PC-3 (cell line): ENCODE data around the gene GPRIN1. TPM values are rescaled to one million over a fixed set of nuclear protein-coding genes. Genes with fewer than 3 reads are reported as not detected.
A peak's percentile ranks its signal among the peaks of the same experiment; 100 is the strongest.

Experiments used
- ATAC-seq: fragments of 200-7000 bp; cut with Tn5 transposase; 2 replicates; pipeline ENCODE4 v1.9.1; 2020; ENCODE audit warnings: mild to moderate bottlenecking, moderate library complexity
- BruUV-seq: library from RNA; stranded (reverse); fragments of 400-500 nt; replicated peaks from 2 replicates; lab custom pipeline; 2021; lab: Mats Ljungman, UMichigan
- CTCF ChIA-PET: fragments of 300-600 bp; sonication (Branson Sonifier 250); formaldehyde crosslinking; loops from one replicate; lab custom pipeline; 2022; ENCODE audit warnings: antibody characterized with exemption; lab: Charles Lee
- POLR2A ChIA-PET: fragments of 300-600 bp; sonication (Branson Sonifier 250); formaldehyde crosslinking; loops from one replicate; lab custom pipeline; 2022; ENCODE audit warnings: antibody characterized with exemption; ENCODE audit not compliant: unreplicated experiment; lab: Charles Lee
- DNase-seq: peaks from one replicate; pipeline ENCODE4 v3.0.0-alpha.2; 2015
- H2AFZ ChIP-seq: fragments of 300-600 bp; sonication (generic); 2 replicates; pipeline ENCODE4 v1.6.0; 2016; ENCODE audit warnings: antibody characterized with exemption, low read length
- H3F3A ChIP-seq: fragments of 300-600 bp; sonication (generic); one replicate; pipeline ENCODE4 v1.6.0; 2017; ENCODE audit warnings: antibody characterized with exemption, low read length, control low read depth, mild to moderate bottlenecking; ENCODE audit not compliant: unreplicated experiment
- H3K27ac ChIP-seq: fragments of 300-600 bp; sonication (generic); 2 replicates; pipeline ENCODE4 v1.5.1; 2016; ENCODE audit warnings: mild to moderate bottlenecking, low read length
- H3K27me3 ChIP-seq: fragments of 300-600 bp; sonication (generic); 2 replicates; pipeline ENCODE4 v1.6.1; 2016; ENCODE audit warnings: low read length, mixed read lengths
- H3K36me3 ChIP-seq: fragments of 300-600 bp; sonication (generic); 2 replicates; pipeline ENCODE4 v1.6.1; 2016; ENCODE audit warnings: low read depth, mixed run types, low read length, mixed read lengths
- H3K4me1 ChIP-seq: fragments of 300-600 bp; sonication (generic); 2 replicates; pipeline ENCODE4 v1.5.1; 2016; ENCODE audit warnings: low read length; ENCODE audit not compliant: insufficient read depth
- H3K4me2 ChIP-seq: fragments of 300-600 bp; sonication (generic); 2 replicates; pipeline ENCODE4 v1.6.0; 2016; ENCODE audit warnings: low read length
- H3K4me3 ChIP-seq: fragments of 300-600 bp; sonication (generic); 2 replicates; pipeline ENCODE4 v1.5.1; 2016; ENCODE audit warnings: mild to moderate bottlenecking, low read length, mixed read lengths
- H3K79me2 ChIP-seq: fragments of 300-600 bp; sonication (generic); 2 replicates; pipeline ENCODE4 v1.6.1; 2017; ENCODE audit warnings: low read length, mixed read lengths
- H3K9ac ChIP-seq: fragments of 300-600 bp; sonication (generic); 2 replicates; pipeline ENCODE4 v1.6.0; 2016; ENCODE audit warnings: mild to moderate bottlenecking, low read length
- H3K9me2 ChIP-seq: fragments of 300-600 bp; sonication (generic); replicated peaks from 2 replicates; pipeline ENCODE4 v1.6.1; 2016; ENCODE audit warnings: mixed run types, low read length, mixed read lengths
- H3K9me3 ChIP-seq: fragments of 300-600 bp; sonication (generic); 2 replicates; pipeline ENCODE4 v1.6.1; 2016; ENCODE audit warnings: low read length, mixed read lengths
- H4K20me1 ChIP-seq: fragments of 300-600 bp; sonication (generic); 2 replicates; pipeline ENCODE4 v1.6.1; 2016; ENCODE audit warnings: low read length, mixed read lengths
- CTCF ChIP-seq: fragments of 300-600 bp; sonication (generic); conservative IDR thresholded peaks from 2 replicates; pipeline ENCODE4 v1.5.1; 2017; ENCODE audit warnings: antibody characterized with exemption, low read depth, mild to moderate bottlenecking, low read length
- EZH2 ChIP-seq: fragments of 300-600 bp; sonication (generic); IDR thresholded peaks from one replicate; pipeline ENCODE4 v1.6.1; 2017; ENCODE audit warnings: antibody characterized with exemption, mild to moderate bottlenecking, low read length; ENCODE audit not compliant: unreplicated experiment
- EZH2phosphoT487 ChIP-seq: fragments of 300-600 bp; sonication (generic); IDR thresholded peaks from 2 replicates; pipeline ENCODE4 v1.6.1; 2018; ENCODE audit warnings: mild to moderate bottlenecking, antibody characterized with exemption, low read length, borderline replicate concordance
- intact Hi-C: fragments of 100-400 bp; cut with micrococcal nuclease; formaldehyde crosslinking; loops from 2 replicates; pipeline ENCODE4 v1.9.0; 2023
- microRNA-seq: library from miRNA; unstranded; fragments of <30 nt; microRNA quantifications from one replicate; pipeline ENCODE4 v1.1.0, GENCODE V29; 2020; ENCODE audit not compliant: unreplicated experiment
- total RNA-seq: library from RNA; depleted of rRNA; stranded (reverse); fragments of >200 nt; gene quantifications from 2 replicates; pipeline ENCODE4 v1.2.3, GENCODE V29; 2014; rRNA removed

The GPRIN1 gene
- total RNA-seq, 1 experiment from 2014 or later: 18.7 TPM

- POLR2A ChIA-PET: no interaction called here
- H3K79me2 ChIP-seq: peaks cover 19% of the 10 kb centered on the region
- intact Hi-C loops: no loop called here
- H3K27ac ChIP-seq: peak overlapping the region; percentile 77
- H3K36me3 ChIP-seq: no peaks in the 10 kb centered on the region
- no peaks in the 10 kb centered on the region for H3K9me3 ChIP-seq
- no peak overlapping the region for H3K4me3 ChIP-seq
- no peaks in the 10 kb centered on the region for H3K27me3 ChIP-seq
- H3K4me2 ChIP-seq: 0 out of 2 replicates have a peak overlapping the region, but pooled peaks have one; percentile 5
- H3K4me1 ChIP-seq: peaks cover 36% of the 10 kb centered on the region
- no peaks in the 10 kb centered on the region for H3K9me2 ChIP-seq
- TF ChIP-seq EZH2 (no peak), CTCF (no peak), EZH2phosphoT487 (no peak)
- no TSS peak for BruUV-seq
- H3K9ac ChIP-seq: no peak overlapping the region; the same call in 1 of the 2 replicates
- H3F3A ChIP-seq: no peaks in the 10 kb centered on the region
- H2AFZ ChIP-seq: no peak overlapping the region
- ATAC-seq: no peak
- no peaks in the 10 kb centered on the region for H4K20me1 ChIP-seq
- peak; percentile 45 for DNase-seq
- CTCF ChIA-PET: interaction anchor here (0.5 kb wide), 1 partner anchor 23 kb away, joined by 14 read pairs; no protein-coding TSS in a partner anchor
Observed at GRCh38 chr5:176547802-176548201, 62.2 kb downstream of the GPRIN1 start.

Small RNAs within 50 kb of the gene (microRNA-seq; reads per million reads assigned to microRNA genes)
- not detected for gene MIR4281

Other genes starting within 250 kb of the GPRIN1 start
- 69.5 and 81.1 TPM in 2 replicates for gene KIAA1191, start 248.4 kb downstream of the GPRIN1 start, total RNA-seq
- gene ARL10, start 244.7 kb downstream of the GPRIN1 start, total RNA-seq: 0.15 and 2.6 TPM in 2 replicates
- gene NOP16, start 221.6 kb downstream of the GPRIN1 start, total RNA-seq: 92.6 and 103 TPM in 2 replicates
- 164 and 174 TPM in 2 replicates for gene HIGD2A, start 221.4 kb downstream of the GPRIN1 start, total RNA-seq
- gene CLTB, start 193.6 kb downstream of the GPRIN1 start, total RNA-seq: 354 and 460 TPM in 2 replicates
- gene FAF2, start 161.8 kb downstream of the GPRIN1 start, total RNA-seq: 51.4 TPM in 2 replicates
- gene RNF44, start 72.8 kb downstream of the GPRIN1 start, total RNA-seq: 19.2 and 28.3 TPM in 2 replicates
- gene CDHR2, start 60.8 kb downstream of the GPRIN1 start, total RNA-seq: 0.07 TPM in 1 of 2 replicates, not detected in the other
- 2.1 and 8.6 TPM in 2 replicates for gene SNCB, start 20.4 kb upstream of the GPRIN1 start, total RNA-seq
- gene EIF4E1B, start 20.5 kb upstream of the GPRIN1 start, total RNA-seq: not detected in 2 replicates
- 47.3 and 56.3 TPM in 2 replicates for gene TSPAN17, start 37.3 kb upstream of the GPRIN1 start, total RNA-seq
- gene UNC5A, start 200.4 kb upstream of the GPRIN1 start, total RNA-seq: 0.07 and 0.46 TPM in 2 replicates